ENCODE data around the gene NEDD4L. TPM values are rescaled to one million over a fixed set of nuclear protein-coding genes. Genes with fewer than 3 reads are reported as not detected.

The NEDD4L gene
- total RNA-seq, 4 donors from 2014 or later: 44.0 to 104 (median 59.6) TPM

GRCh38 chr18:58255701-58256311, 211.8 kb downstream of the NEDD4L start:
- Histone ChIP-seq H3K27me3 (no peaks in the 10 kb centered on the region), H3K36me3 (peaks cover 10% of the 10 kb centered on the region), H3K4me1 (no peaks in the 10 kb centered on the region), H3K4me3 (no peak overlapping the region), H3K9me3 (no peaks in the 10 kb centered on the region), H3K27ac (no peak overlapping the region)
- DNase-seq (ENCODE audit: low spot score in 2 of 2): no peak
- no peak for TF ChIP-seq POLR2AphosphoS5 (IDR thresholded peaks at IDR 0.05)
- no peak for TF ChIP-seq EP300 (IDR thresholded peaks at IDR 0.05)
- no peak for TF ChIP-seq POLR2A (IDR thresholded peaks at IDR 0.05)
- no peak for TF ChIP-seq CTCF (IDR thresholded peaks at IDR 0.05)
- 97% methylated on average over 18 of the region's 67 CpGs for whole genome bisulfite sequencing

- H3K4me1 ChIP-seq: no peaks in the 10 kb centered on the region
- TF ChIP-seq POLR2A (IDR thresholded peaks at IDR 0.05) (no peak), CTCF (IDR thresholded peaks at IDR 0.05) (no peak), POLR2AphosphoS5 (IDR thresholded peaks at IDR 0.05) (no peak), EP300 (IDR thresholded peaks at IDR 0.05) (no peak)
- no peaks in the 10 kb centered on the region for H3K27me3 ChIP-seq
- H3K27ac ChIP-seq: no peak overlapping the region
- WGBS: 98% methylated on average over 38 of the region's 39 CpGs
- no peak for DNase-seq (ENCODE audit: low spot score in 2 of 2)
- H3K36me3 ChIP-seq: peaks cover 10% of the 10 kb centered on the region
- no peak overlapping the region for H3K4me3 ChIP-seq
- no peaks in the 10 kb centered on the region for H3K9me3 ChIP-seq
Observed at GRCh38 chr18:58256316-58257080, 212.5 kb downstream of the NEDD4L start.

- Histone ChIP-seq H3K9me3 (no peaks in the 10 kb centered on the region), H3K4me3 (no peak overlapping the region), H3K27ac (no peak overlapping the region), H3K27me3 (no peaks in the 10 kb centered on the region), H3K36me3 (peaks cover 10% of the 10 kb centered on the region), H3K4me1 (no peaks in the 10 kb centered on the region)
- 83% methylated on average over 9 of the region's 9 CpGs for WGBS
- no peak for DNase-seq (ENCODE audit: low spot score in 2 of 2)
- no peak for TF ChIP-seq CTCF (IDR thresholded peaks at IDR 0.05)
- no peak for TF ChIP-seq POLR2AphosphoS5 (IDR thresholded peaks at IDR 0.05)
- TF ChIP-seq POLR2A (IDR thresholded peaks at IDR 0.05): no peak
- no peak for TF ChIP-seq EP300 (IDR thresholded peaks at IDR 0.05)
Observed at GRCh38 chr18:58257461-58257860, 213.4 kb downstream of the NEDD4L start.

- 94% methylated on average over 11 of the region's 11 CpGs for WGBS
- Histone ChIP-seq H3K4me1 (no peaks in the 10 kb centered on the region), H3K36me3 (peaks cover 10% of the 10 kb centered on the region), H3K9me3 (no peaks in the 10 kb centered on the region), H3K27ac (no peak overlapping the region), H3K27me3 (no peaks in the 10 kb centered on the region), H3K4me3 (no peak overlapping the region)
- no peak for TF ChIP-seq POLR2A (IDR thresholded peaks at IDR 0.05)
- no peak for TF ChIP-seq EP300 (IDR thresholded peaks at IDR 0.05)
- no peak for TF ChIP-seq CTCF (IDR thresholded peaks at IDR 0.05)
- TF ChIP-seq POLR2AphosphoS5 (IDR thresholded peaks at IDR 0.05): no peak
- DNase-seq (ENCODE audit: low spot score in 2 of 2): no peak
Observed at GRCh38 chr18:58258692-58259342, 214.8 kb downstream of the NEDD4L start.
